ENCODE data around the gene CBX1. TPM values are rescaled to one million over a fixed set of nuclear protein-coding genes. Genes with fewer than 3 reads are reported as not detected.

Gene CBX1
- 163 TPM for polyA plus RNA-seq (2013, experiment 1 of 2; ENCODE audit: insufficient read length)
- 150 TPM for polyA plus RNA-seq (2013, experiment 2 of 2; ENCODE audit: insufficient read length)

DNA sequence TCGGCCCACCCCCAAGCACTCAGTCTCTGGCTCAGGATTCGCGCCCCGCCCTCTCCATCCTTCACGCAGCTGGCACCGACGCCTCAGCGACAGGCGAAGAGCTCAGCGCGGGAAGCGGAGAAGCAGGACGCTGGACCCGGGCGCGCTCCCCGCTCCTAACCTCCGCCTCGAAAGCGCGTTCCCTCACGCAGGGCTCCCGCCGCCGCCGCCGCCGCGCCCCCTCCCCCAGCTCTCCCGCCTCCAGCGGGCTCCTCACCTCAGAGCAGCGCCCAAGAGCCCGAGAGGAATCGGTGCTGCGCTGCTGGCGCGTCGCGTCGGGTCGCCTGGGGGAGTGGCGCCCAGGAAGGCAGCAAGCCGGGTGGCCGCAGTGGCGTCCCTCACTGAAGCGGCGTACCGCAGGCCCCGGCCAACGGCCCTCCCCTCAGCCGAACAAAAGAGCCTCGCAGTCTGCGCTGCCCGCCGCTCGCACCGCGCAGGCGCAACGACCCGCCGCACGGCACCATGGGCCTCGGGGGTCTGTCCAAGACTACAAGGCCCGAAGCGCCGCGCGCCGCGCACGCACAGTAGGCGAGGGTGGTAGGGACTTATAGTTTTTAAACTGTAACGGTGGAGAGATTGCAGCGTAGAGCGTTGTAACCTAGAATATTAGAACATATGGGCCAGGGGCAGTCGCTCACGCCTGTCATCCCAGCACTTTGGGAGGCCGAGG lies at the start of gene CBX1:
CBX1 (minus strand) TSS at position 467 of the 709 bp plus-strand sequence. CDS start 24,474 bp downstream, outside the sequence.
- DNase-seq: peak; percentile 94

DNA sequence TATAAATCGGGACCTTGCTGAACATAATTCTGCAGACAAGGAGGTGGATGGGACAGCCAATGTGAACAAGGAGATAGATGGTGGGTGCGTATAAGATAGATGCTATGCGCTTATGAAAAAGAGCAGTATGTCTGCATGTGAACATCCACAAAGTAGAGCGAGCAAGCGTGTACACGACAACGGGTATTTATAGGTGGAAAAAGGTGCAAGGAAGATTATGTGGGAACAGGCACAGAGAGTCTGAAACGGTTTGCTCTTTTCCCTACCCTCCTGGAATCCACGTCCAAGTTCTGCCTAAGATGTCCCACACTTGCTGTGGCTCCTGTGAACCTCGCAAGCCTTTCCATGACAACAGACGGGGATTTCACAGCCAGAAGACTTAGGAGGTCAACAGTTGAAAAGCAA lies 49.3 kb upstream of the CBX1 start:
- no peak for DNase-seq

GRCh38 chr17:48149787-48150463 lies 48.6 kb upstream of the CBX1 start:
- DNase-seq: no peak

DNA sequence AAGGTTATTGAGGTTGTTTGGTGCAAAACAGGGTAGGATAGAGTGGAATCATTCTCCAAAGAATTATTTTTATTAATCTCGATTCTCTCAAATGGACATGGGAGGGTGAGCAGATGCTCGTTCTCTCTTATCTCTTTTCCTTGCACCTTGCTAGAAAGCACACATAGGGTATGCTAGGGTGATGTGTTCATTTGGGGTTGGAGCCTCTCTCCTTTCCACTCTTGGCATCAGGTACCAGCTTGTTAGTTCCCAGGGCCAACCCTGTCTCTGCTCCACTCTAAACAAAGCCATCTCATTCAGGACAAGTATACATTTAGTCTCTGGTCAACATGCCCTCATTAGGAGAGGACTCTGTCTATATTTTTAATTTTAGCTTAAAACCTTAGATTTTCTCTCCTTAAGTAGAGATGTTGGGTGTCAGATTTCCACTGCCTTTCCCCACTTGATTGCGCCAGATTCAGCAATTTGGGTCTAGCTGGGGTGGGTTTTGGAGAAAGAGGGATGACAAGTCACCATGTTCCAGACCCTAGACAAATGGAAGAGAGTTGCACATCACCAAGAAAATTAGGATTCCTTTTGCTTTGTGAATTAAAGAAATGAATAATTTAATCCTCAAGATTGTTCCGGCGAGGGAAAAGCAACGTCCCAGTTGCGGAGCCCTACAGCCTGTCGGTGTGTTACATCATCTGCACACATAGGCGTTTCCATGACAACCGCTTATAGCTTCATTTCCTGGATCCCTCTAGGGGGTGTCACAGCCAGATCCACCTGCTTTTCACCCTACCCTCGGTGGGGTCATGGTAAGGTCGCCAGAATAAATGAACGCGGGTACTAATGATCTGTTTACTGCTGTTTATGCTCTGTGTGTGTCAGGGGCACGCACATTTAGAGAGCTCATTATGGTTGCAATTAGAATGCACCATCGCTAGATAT lies 47.8 kb upstream of the CBX1 start:
- peak; percentile 46 for DNase-seq

DNA sequence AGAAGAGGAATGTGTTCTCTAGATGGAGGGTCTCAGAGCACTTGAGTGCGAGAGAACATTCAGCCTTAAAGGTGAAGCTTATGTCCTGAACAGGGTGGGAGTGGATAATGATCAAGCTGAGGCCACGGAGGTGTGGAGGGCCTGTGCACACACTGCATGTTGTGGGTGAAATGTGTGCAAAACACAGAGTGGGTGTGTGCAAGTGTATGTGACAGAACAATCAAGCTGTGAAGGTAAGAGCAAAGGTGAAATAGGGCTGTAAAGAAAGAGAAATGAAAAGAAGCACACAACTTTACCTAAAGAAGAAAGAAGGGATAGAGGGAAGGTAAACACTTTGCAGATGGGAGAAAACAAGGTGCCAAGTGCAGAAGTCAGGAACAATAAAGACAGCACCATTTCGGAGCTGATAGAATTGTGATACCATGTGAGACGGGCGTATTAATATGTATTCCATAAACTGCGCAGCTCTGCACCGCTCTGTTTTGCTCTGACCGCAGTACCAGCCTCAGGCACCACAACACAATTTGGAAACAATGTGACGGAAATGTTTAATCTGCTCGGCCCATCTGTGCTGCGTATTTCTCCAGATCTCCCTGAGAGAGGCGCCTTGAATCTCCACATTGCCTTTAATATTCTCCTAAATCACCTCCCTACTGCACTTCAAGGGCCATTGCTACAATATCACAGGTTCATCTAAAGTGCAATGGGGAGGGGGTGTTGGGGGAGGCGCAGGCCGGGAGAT lies 46.9 kb upstream of the CBX1 start:
- DNase-seq: no peak

DNA sequence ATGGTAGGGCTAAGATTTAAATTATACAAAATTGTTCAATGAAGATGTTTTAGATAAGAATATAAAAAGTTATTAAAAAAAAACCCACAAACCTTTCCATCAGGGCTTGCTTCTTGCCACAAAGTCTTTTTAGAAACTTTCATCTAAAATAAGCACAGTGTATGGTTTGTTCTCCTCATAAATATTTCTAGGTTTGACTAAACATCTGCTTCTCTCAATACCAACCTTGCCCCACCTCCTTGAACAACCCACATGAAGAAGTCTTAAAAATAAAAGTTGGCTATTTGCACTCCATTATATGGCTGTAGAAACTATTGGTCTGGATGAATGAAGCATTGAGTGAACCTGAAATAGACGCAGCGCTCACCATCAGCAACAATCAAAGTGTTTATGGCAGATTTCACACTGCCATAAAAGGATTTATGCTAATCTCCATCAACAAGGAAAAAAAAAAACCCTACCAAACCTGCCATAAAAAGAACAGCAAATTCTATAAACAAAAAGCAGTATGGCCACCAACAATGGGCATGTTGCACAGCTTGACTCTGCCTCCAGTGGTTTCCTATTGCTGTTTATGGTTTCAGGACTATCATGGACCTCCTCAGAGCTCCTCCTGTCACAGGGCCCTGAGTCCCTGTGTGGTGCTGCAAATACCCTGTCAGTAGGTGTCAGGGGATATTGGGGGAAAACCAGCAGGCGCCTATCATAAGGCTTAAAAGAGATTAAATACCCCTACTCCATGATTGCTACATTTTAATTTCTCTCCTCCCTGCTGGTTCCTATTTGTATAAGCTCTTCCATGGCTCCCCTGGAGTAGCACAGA lies 43.9 kb upstream of the CBX1 start:
- no peak for DNase-seq

GRCh38 chr17:48144231-48144630 lies 43.0 kb upstream of the CBX1 start:
- no peak for DNase-seq

DNA sequence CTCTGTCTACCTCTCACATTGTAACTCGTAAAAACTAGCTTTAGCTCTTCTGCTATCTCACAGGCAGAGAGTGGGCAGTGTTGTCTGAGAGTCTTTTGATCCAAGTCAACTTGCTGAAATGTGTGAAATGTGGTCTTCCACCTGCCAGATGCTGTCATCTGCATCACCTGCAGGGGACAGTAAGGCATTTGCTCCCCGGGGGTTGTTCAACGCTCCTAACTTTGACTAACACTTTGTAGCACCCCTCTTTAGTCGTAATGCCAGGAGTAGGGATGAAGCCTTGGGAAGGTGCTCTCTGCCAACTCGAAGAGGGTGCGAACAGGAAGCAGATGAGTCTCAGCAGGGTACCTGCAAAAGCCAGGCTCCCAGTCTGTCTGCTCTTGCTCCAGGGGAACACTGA lies 42.4 kb upstream of the CBX1 start:
- DNase-seq: no peak

GRCh38 chr17:48139944-48140343 lies 38.7 kb upstream of the CBX1 start:
- DNase-seq: no peak

- DNase-seq: no peak
Observed at GRCh38 chr17:48137656-48138055, 36.4 kb upstream of the CBX1 start.

DNA sequence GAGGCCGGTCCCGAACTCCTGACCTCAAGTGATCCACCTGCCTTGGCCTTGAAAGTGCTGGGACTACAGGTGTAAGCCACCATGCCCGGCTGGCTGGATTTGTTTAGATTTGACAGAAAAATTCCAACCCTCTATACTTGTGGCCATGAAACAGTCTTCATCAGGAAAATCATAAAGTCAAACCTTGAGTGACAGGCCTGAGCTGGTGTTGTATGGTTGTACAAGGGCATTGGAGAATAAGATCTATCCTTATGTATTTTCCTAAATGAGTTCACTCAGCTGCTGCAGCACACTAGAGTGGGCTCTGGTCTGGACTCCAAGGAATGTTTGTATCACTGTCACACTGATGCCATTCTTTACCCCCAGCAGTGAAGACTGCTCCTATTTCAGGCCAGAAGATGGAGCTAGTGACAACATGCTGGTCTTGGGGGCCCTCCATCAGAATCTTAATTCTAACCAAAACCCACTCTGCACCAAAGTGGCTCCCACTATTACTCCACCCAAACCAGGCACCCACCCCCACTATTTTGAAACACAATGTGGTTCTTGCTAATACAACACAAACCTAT lies 33.7 kb upstream of the CBX1 start:
- peak; percentile 10 for DNase-seq

- DNase-seq: no peak
Observed at GRCh38 chr17:48132385-48132784, 31.1 kb upstream of the CBX1 start.

DNA sequence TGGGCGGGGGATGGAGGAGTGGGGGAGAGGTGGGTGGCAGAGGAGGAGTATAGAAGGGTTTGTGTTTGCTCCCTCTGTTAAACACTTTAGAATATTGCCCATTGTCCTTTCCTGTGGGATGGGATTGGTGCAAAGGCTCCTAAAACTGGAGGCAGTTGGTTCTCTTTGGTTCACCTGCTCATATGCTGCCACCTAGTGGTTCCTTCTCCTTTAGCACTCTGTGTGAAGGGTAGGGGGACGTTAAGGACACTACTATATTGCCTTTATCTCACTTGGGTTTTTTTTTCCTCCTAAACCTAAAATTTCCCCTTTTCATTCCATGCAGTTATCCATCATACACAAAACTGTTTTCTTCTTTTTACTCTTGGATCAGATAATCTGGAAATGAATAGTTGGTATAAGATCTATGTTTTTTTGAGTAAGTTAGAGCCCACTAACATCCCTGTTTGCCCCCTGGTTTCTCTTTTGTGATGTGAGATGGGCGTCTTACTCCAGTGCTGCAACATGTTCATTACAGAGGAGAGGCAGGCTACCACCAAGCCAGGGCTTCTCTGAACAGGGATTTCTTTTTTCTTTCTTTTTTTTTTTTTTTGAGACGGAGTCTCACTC lies 30.0 kb upstream of the CBX1 start:
- peak; percentile 61 for DNase-seq

DNA sequence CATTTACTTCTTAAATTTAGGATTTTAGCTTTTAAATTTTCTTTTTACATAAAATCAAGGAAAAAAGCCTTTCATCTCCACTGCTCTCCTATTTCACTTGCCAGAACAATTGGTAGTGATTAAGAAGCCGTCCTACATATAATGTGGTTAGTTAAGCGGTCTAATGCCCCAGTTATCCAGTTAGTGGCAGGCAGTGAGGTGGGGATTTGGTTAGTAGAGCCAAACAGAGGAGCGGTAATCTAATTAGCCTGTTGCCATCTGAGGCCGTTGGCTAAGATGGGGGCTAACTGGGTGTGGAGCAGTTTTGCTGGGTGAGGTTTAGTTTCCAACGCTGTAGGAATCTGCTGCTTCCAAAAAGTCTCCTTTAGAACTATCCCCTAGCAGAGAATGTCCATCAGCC lies 28.7 kb upstream of the CBX1 start:
- no peak for DNase-seq

- DNase-seq: no peak
Observed at GRCh38 chr17:48128400-48128799, 27.1 kb upstream of the CBX1 start.

GRCh38 chr17:48127371-48128051 lies 26.2 kb upstream of the CBX1 start:
- DNase-seq: peak; percentile 29

- DNase-seq: no peak
Observed at GRCh38 chr17:48126532-48126850, 25.2 kb upstream of the CBX1 start.

DNA sequence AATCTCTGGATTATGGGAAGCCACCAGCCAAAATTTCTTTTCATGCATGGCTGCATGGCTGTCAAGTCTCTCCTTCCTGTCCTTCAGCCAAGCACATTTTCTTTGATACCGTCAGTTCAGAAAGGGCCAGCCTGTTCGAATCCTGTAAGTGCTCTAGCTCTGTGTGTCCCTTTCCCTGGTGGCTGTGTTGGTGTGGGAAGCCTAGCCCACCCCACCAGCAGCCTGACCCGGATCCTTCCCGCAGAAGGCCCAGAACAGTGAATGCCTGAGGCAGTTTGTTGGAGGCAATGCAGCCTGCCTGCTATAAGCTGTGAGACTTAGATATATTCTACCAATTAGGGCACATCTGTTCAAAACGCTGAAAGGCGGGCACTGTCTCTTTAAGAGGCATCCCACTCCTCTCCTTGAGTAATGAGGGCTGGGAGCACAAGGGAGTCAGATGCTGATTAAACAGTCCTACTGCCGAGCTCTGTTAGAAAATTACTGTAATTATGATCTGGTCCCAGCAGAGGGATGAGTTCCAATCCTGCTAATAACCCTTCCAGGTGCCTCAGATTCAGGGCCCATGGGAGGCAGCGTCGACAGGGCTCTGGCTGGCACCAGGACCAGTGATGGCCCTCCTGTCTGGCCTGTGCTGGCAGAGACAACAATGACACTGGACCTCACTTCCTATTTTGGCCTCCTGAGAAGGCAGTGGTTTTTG lies 24.7 kb upstream of the CBX1 start:
- no peak for DNase-seq

DNA sequence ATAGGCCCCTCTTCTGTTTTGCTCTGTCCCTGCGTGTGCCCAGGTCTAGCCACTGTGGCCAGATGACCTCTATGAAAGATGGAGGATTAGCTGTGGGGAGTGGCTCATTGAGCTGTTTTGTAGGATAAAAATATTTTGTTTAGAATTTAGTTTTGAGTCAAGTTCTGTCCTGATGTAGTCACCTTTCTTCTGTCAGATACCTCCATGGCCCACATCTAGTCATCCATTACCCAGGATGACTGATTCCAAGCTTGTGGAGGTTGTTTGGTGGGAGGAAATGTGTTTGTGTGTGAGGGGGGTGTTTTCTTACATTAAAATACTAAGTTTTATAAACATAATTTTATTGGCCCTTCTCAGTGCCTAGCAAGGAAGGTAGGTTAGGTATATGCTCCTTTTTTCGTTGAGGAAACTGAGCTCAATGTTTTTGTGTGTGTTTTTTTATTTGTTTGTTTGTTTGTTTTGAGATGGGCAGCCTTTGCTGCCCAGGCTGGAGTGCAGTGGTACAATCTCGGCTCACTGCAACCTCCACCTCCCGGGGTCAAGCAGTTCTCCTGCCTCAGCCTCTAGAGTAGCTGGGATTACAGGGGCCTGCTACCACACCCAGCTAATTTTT lies 22.6 kb upstream of the CBX1 start:
- DNase-seq: no peak
